Mucosa of stomach (tissue), 1 donor: Measurements from ENCODE around the gene SSTR3.
A peak's percentile ranks its signal among the peaks of the same experiment; 100 is the strongest.
"Not testable (repeated sequence)": the region's sequence is repeated elsewhere in the genome, so short reads cannot be mapped to it uniquely, and the experiment has no call there.

ENCODE experiments used
- H3K27me3 ChIP-seq: one replicate; pipeline ENCODE4 v1.7.0; 2013; ENCODE audit warnings: mild to moderate bottlenecking, low read length; ENCODE audit not compliant: control insufficient read depth, insufficient read depth
- H3K36me3 ChIP-seq: one replicate; pipeline ENCODE4 v1.7.0; 2013; ENCODE audit warnings: low read length; ENCODE audit not compliant: control insufficient read depth, insufficient read depth
- H3K4me1 ChIP-seq: one replicate; pipeline ENCODE4 v1.7.0; 2013; ENCODE audit warnings: mild to moderate bottlenecking, low read length; ENCODE audit not compliant: control insufficient read depth, insufficient read depth
- H3K4me3 ChIP-seq: one replicate; pipeline ENCODE4 v1.7.0; 2013; ENCODE audit warnings: low read length
- H3K9ac ChIP-seq: one replicate; pipeline ENCODE4 v1.7.0; 2013; ENCODE audit warnings: mild to moderate bottlenecking, low read length, moderate library complexity
- H3K9me3 ChIP-seq: one replicate; pipeline ENCODE4 v1.7.0; 2013; ENCODE audit warnings: mild to moderate bottlenecking, low read length, moderate library complexity; ENCODE audit not compliant: control insufficient read depth
- donor health status: Pancreatic carcinoma.

The SSTR3 gene

DNA sequence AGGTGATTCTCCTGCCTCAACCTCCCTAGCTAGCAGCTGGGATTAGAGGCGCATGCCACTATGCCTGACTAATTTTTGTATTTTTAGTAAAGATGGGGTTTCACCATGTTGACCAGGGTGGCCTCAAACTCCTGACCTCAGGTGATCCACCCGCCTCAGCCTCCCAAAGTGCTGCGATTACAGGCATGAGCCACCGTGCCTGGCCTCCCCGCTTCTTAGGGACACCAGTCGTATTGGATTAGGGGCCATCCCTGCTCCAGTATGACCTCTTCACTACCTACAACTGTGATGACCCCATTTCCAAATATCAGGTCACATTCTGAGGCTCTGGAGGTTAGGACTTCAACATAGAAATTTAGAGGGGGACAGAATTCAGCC lies 10.8 kb downstream of the SSTR3 start:
- not testable (repeated sequence) for H3K9ac ChIP-seq, H3K27me3 ChIP-seq
- H3K4me1 ChIP-seq = peaks cover 26% of the 10 kb centered on the region

DNA sequence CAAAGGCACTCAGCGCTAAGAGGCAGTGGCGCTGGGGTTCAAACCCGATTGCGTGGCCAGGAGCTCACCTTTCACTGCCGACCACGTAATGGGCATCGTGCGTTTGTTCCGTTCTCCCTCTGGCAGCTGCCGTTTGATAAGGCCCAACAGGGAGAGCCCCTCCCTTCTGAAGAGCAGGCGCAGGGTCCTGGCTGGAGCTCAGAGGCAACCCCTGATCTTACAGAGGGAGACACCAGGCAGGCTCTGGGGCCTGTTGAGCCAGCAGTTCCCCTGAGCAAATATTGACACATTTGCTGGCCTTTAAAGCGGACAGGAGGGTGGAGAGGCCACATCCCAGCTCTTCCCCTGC lies 12.5 kb downstream of the SSTR3 start:
- H3K9me3 ChIP-seq = no peaks in the 10 kb centered on the region
- no peaks in the 10 kb centered on the region for H3K27me3 ChIP-seq
- peak overlapping the region; percentile 62 for H3K9ac ChIP-seq
- peak overlapping the region; percentile 91 for H3K4me3 ChIP-seq
- H3K36me3 ChIP-seq = no peaks in the 10 kb centered on the region
- H3K4me1 ChIP-seq = peaks cover 32% of the 10 kb centered on the region

More for the DNA sequence above, 10.8 kb downstream of the SSTR3 start:
- H3K36me3 ChIP-seq, H3K4me3 ChIP-seq, H3K9me3 ChIP-seq: not testable (repeated sequence)

DNA sequence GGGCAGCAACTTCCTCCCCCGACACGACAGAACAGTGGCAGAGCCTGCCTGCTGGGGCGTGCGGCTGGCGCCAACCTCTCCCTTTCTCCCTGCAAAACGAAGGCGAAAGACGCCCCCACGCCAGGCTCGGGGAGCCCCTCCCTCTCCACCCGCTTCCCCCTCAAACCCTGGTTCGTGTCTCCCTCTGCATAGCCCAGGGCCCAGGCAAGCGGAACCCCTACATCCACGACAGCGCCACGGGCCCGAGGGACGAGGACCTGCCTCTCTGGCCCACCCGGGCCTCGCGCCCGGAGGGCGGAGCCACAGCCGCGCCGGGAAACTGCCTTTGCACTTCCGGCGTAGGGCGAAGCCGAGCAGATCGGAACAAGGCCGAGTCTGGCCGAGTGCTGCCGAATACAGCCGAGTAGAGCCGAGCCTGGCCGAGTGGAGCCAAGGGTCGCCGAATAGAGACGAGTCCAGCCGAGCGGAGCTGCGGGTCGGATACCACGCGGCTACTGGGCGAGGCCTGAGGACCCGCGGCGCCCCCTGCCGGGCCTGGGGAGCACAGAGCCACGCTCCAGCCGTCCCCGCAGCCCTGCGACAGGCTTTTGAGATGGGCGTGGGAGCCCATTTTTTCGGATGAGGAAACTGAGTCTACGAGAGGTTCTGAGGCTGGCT lies 13.0 kb downstream of the SSTR3 start:
- Histone ChIP-seq H3K27me3 (no peaks in the 10 kb centered on the region), H3K4me3 (peak overlapping the region; percentile 91), H3K9me3 (no peaks in the 10 kb centered on the region), H3K36me3 (no peaks in the 10 kb centered on the region), H3K4me1 (peaks cover 32% of the 10 kb centered on the region), H3K9ac (peak overlapping the region; percentile 90)

DNA sequence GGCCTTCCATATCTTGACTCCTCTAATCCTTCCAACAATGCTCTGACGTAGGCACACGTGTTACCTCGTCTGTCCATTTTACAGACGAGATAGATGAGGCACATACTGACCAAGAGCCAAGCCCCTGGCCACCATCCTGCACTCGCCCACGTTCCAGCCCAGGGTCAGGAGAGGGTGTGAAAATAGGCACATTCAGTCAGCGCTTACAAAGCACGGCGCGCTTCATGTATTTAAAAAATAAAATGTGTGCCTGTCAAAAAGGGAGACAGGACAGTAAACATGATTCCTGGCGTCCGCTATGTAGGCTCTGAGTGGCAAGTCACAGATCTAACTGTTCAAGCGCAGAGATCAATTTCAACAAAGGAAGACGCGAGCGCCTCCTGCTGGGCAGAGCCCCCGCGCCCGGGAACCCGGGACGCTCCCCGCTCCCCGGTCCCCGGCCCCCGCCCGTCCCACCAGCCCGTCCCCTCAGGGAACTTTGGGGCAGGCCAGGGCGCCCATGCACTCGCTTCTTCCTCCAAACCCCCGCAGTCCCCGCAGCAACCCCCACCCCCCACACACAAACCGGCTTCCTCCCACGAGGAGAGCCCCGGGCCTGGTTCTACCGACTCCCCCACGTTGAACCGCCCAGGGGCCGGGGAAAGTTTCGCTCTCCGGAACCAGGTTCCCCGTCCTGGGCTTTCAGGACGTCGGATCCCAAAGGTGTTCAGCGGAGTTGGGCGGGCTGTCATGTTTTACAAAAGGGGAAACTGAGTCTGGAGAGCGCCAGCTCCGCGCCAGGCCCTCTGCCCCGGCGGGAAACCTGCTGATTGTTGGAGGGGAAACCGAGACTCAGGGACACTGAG lies 13.8 kb downstream of the SSTR3 start:
- peaks cover 32% of the 10 kb centered on the region for H3K4me1 ChIP-seq
- no peaks in the 10 kb centered on the region for H3K36me3 ChIP-seq
- no peaks in the 10 kb centered on the region for H3K9me3 ChIP-seq
- peak overlapping the region; percentile 90 for H3K9ac ChIP-seq
- peak overlapping the region; percentile 91 for H3K4me3 ChIP-seq
- H3K27me3 ChIP-seq = no peaks in the 10 kb centered on the region

DNA sequence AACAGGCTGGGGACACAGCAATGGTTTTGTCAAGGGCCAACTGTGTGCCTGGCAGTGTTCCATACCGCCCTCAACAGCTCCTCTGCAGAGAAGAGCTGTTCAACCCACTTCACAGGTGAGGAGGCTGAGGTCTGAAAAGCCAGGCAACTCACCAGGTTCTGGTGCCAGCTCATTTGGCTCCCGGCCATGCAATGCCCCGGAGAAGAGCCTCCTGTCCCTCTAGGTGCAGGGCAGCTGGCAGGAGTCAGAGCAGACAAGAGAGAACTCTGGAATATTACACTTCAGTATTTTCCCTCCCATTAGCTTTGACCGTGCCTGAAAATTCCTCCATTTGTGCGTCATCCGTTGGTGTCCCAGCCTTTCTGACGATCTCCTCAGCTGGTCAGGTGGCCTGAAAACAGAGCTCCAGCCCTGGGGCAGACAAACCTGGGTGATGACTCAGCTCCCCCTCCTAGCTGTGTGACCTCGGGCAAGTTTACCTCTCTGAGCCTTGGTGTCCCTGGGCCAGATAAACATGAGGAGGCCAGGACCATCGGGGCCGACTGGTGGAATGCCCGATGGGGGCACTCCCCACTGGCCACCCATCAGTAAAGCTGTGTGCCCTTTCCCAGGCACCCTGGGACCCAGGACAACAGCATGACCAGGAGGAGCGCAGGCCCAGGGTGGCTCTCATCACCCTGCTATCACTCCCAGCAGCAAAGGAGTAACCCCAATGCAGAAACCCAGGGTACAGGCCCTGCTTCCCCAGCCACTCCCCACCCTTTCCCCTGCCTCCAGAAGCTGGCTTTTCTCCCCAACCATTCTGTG lies 14.6 kb downstream of the SSTR3 start:
- Histone ChIP-seq H3K36me3 (no peaks in the 10 kb centered on the region), H3K9ac (peak overlapping the region; percentile 7), H3K9me3 (no peaks in the 10 kb centered on the region), H3K4me1 (peaks cover 32% of the 10 kb centered on the region), H3K27me3 (no peaks in the 10 kb centered on the region), H3K4me3 (no peak overlapping the region)

DNA sequence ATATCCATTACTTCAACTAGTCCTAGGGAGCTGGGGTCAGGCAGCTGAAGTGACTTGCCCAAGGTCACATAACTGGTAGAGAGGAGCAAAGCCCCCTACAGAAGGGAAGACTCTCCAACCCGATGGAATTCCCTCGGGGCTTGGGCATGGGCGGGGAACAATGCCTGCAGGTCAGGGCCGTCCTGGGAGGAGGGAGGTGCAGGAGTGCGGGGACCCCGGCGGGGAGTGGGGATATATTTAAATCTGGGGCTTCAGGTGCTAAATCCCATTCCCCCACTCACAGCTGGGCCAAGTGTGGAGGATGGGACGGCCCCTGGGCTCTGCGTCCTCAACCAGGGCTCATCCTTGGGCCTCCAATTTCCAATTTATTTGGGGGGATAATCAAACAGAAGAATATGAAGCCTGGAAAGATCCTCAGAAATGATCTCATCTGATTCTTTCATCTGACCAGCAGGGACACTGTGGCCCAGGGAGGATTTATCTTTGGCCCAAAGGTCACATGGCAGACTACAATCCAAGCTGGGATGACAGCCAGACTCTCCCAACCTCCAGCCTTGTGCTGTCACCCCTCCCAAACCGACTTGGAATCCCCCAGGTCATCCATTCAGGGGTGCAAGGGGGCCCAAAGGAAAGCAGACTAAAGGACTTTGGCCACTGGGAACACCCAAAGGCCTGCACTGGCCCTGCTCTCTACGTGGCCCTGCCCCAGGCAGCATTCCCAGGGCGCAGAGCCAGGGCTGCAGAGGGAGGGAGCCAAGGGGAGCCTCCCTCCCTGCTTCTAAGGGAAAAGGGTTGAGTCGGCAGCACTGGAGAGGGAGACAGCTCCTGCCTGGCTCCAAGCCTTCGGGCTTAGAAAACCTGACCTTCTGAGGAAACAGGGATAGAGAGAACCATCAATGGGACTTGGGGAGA lies 15.5 kb downstream of the SSTR3 start:
- Histone ChIP-seq H3K4me3 (no peak overlapping the region), H3K4me1 (peaks cover 32% of the 10 kb centered on the region), H3K27me3 (no peaks in the 10 kb centered on the region), H3K9ac (no peak overlapping the region), H3K36me3 (no peaks in the 10 kb centered on the region), H3K9me3 (no peaks in the 10 kb centered on the region)

DNA sequence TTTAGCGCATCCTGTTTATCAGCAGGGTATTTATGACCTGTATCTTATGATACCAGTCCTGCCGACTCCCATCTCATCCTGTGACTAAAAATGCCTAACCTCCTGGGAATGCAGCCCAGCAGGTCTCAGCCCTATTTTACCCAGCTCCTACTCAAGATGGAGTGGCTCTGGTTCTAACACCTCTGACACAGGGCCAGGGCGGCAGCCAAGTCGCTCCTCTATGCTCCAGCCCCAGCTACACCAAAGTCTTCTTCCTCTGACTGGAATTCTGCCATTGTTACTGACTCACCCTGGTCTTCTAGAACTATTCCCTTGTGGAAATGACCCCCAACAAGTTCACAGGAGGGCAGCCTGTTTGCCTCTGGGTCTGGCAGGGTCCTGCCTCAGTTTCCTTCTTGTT lies 16.4 kb downstream of the SSTR3 start:
- no peaks in the 10 kb centered on the region for H3K27me3 ChIP-seq
- peaks cover 32% of the 10 kb centered on the region for H3K4me1 ChIP-seq
- H3K9ac ChIP-seq = no peak overlapping the region
- H3K36me3 ChIP-seq = no peaks in the 10 kb centered on the region
- no peak overlapping the region for H3K4me3 ChIP-seq
- no peaks in the 10 kb centered on the region for H3K9me3 ChIP-seq

DNA sequence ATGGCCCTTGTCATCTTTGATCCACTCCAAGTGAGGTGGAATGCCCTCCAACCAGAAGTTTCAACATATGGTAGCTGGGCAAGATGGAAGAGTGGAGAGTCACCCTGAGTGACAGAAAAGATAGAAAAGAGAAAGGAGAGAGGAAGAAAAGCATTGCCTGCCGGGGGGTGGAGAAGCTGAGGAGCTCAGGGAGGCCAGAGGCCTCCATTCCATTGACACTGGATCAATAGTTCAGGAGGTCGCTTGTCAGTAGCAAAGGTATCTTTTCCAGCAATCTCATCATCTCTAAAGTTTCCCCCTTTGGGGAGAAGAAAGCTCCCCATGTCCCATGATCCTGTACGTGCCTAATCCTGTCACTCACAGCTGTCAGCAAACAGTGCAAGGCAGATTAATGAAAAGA lies 17.5 kb downstream of the SSTR3 start:
- H3K9me3 ChIP-seq = no peaks in the 10 kb centered on the region
- no peak overlapping the region for H3K9ac ChIP-seq
- peaks cover 34% of the 10 kb centered on the region for H3K4me1 ChIP-seq
- no peaks in the 10 kb centered on the region for H3K36me3 ChIP-seq
- no peak overlapping the region for H3K4me3 ChIP-seq
- no peaks in the 10 kb centered on the region for H3K27me3 ChIP-seq

DNA sequence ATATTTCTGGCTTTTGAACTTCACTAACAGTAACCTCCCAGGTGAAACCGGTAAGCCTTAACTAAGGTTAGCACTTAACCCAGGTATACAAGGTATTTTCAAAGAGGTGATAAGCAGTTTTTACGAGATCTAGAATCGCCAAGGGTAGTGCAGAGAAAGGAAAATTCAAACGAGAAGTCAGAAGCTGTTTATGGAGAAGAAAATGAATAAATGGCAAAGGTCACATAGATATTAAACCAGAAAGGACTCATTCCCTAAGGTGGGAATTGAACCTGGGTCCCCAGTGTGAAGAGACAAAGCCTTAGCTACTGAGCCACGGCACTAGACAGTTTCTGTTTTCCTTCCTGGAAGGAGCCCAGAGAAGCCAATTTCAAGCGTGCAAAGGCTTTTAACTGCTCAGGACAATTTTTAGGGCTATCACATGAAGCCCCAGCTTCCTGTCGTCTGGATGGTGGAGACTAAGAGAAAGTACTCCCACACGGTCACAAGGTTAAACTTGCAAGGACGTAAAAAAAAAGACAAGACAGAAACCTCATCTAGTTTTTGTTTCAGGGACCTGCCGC lies 18.6 kb downstream of the SSTR3 start:
- Histone ChIP-seq H3K36me3 (no peaks in the 10 kb centered on the region), H3K27me3 (no peaks in the 10 kb centered on the region), H3K9me3 (no peaks in the 10 kb centered on the region), H3K4me3 (no peak overlapping the region), H3K4me1 (peaks cover 42% of the 10 kb centered on the region), H3K9ac (no peak overlapping the region)

DNA sequence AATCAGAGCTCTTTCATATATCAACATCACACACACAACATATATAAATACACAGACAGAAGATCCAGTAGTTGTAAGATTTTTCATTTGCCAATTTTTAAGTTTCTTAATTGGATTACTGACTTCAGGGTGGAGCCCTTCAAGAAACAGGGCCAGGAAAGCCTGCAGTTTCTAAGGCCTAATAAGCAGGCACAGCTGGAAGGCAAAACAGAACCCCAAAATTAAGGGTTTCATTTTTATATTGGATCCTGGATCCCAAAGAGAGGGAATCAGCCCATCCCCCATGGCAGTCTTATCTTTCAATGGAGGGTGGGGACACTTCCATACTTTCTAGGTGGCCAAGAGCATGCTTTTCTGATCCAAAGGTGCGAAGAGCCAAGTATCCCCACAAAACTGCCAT lies 19.5 kb downstream of the SSTR3 start:
- Histone ChIP-seq H3K9ac (no peak overlapping the region), H3K36me3 (no peaks in the 10 kb centered on the region), H3K27me3 (no peaks in the 10 kb centered on the region), H3K9me3 (no peaks in the 10 kb centered on the region), H3K4me3 (no peak overlapping the region), H3K4me1 (peaks cover 44% of the 10 kb centered on the region)

DNA sequence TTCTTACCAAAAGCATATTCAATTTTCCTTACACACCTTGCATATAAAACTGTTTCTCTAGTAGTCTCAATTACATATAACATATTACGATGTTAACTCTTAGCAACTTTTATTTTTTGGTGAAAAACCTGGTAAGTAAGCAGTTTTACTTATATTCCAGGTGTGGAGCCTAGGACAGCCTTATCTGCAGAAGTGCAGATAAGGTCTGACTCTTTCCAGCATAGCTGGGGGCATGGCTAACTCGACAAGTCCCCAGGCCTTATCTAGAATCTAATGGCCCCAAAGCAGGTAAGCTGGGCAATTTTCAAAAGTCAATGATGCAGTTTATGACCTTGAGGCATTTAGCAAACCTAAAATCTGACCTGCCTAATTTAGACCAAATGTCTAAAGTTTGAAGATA lies 20.1 kb downstream of the SSTR3 start:
- no peaks in the 10 kb centered on the region for H3K9me3 ChIP-seq
- H3K27me3 ChIP-seq = no peaks in the 10 kb centered on the region
- H3K4me3 ChIP-seq = no peak overlapping the region
- no peak overlapping the region for H3K9ac ChIP-seq
- H3K4me1 ChIP-seq = peaks cover 44% of the 10 kb centered on the region
- H3K36me3 ChIP-seq = no peaks in the 10 kb centered on the region
